Lower leg skin (tissue), 4 donors: ENCODE data around the gene CFC1B. TPM values are rescaled to one million over a fixed set of nuclear protein-coding genes. Genes with fewer than 3 reads are reported as not detected.
A peak's percentile ranks its signal among the peaks of the same experiment; 100 is the strongest.
"Not testable (repeated sequence)": the region's sequence is repeated elsewhere in the genome, so short reads cannot be mapped to it uniquely, and the experiment has no call there.

Experiments
- DNase-seq, 2 donors: peaks; one replicate each; pipeline ENCODE4 v3.0.0-alpha.2; 2019; ENCODE audit warnings: low spot score in 2 of 2
- H3K4me3 ChIP-seq: fragments of 200-600 bp; sonication (generic); 2 replicates; pipeline ENCODE4 v1.5.1; 2017; ENCODE audit warnings: mild to moderate bottlenecking, low read depth; ENCODE audit not compliant: poor library complexity, severe bottlenecking
- WGBS, 2 donors: methylation state at CpG; one replicate each; pipeline ENCODE4 v1.1.5; 2018; 5-methylcytosine and 5-hydroxymethylcytosine counted together
- intact Hi-C: fragments of 100-400 bp; cut with DNase I; formaldehyde crosslinking; loops from one replicate; pipeline ENCODE4 v1.15.0; 2023; ENCODE audit warnings: low total_unique reads
- total RNA-seq, 4 donors: library from RNA; depleted of rRNA; stranded (reverse); fragments of >200 nt; gene quantifications; one replicate each; pipeline ENCODE4 v1.1.0, GENCODE V29; 2016

CFC1B gene
- total RNA-seq, 4 donors from 2014 or later: not detected

DNA sequence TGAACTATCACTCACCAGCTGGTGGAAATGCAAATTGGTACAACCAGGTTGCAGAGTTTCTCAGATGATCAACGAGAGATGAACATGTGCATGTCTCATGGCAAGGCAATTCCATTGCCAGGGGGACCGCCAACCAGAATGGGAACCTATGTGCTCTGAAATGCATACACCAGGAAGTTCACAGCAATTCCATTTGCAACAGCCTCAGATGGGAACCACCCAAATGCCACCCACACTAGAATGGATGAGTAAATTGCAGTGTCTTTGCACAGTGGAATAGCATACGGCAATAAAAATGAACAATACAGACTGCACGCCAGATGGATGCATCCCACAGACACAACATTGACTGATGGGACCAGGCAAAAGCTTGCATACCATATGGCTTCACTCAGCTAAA is 21.8 kb downstream of the CFC1B start:
- no CpG with 5 or more reads among the region's 4 CpGs for WGBS, 2 donors
- H3K4me3 ChIP-seq, intact Hi-C loops, DNase-seq: not testable (repeated sequence)

DNA sequence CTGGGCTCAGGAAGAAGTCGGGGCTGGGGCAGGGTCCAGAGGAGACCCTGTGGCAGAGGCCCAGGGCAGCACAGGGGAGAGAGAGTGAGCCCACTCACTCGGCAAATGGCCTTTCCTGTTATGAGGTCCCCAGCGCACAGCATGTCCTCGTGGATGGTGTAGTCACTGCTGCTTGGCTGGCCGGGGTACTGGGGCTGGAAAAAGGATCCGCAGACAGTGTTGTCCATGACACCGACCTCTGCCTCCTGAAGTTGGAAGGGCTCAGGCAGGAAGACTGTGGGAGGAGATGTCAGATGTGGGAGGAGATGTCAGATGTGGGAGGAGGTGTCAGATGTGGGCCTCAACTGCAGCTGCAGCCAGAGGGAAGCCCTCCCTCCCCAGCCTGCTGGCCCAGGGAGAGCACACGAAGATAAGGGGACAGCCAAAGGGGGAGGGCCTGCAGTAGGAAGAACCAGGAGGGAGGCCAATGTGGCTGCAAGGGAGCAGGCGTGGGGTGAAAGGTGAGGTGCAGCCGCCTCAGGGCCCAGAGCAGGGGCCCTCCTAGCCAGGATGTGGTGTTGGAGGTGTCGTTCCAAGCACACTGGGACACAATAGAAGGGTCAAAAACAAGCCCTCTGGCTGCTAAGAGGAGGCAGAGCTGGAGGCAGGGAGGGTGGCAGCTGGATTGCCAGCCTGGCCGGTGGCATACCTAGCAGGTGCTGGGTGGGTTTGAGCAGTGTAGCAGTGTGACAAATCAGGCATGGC is 22.9 kb downstream of the CFC1B start:
- intact Hi-C loops, DNase-seq, H3K4me3 ChIP-seq: not testable (repeated sequence)
- WGBS, 2 donors: no CpG with 5 or more reads among the region's 12 CpGs

DNA sequence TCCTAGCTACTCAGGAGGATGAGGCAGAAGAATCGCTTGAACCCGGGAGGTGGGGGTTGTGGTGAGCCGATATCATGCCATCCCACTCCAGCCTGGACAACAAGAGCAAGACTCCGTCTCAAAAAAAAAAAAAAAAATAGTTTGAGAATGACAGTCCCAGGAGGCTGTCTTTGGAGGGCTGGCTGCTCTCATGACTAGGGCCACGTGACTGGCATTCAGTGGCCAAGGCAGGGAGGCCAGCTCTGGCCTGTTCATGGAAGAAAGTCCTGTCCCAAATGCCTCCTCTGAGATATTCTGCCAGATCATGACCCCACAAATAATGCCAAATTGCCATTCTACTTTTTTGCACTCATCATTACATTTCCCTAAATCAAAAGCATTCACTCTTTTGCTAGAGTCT is 24.0 kb downstream of the CFC1B start:
- intact Hi-C loops, H3K4me3 ChIP-seq: not testable (repeated sequence)
- no CpG with 5 or more reads among the region's 5 CpGs for WGBS, 2 donors

DNA sequence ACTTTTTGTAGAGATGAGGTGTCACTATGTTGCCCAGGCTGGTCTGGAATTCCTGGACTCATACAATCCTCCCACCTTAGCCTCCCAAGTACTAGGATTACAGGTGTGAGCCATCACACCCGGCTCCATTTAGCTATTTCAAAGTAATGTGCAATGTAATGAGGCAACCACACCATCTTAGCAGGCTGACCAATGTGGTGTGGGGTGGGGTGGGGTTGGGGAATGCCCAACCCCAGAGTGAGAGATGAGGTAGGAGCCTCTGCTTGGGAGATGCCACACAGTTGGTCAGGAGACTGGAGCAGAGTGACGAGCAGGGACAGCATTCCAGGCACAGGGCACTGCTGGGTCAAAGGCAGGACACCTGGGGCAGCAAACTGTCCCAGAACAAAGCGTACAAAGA is 27.4 kb downstream of the CFC1B start:
- intact Hi-C loops, H3K4me3 ChIP-seq, DNase-seq: not testable (repeated sequence)
- WGBS, 2 donors: no CpG with 5 or more reads among the region's 3 CpGs

More for the DNA sequence above, 24.0 kb downstream of the CFC1B start:
- not testable (repeated sequence) for DNase-seq

DNA sequence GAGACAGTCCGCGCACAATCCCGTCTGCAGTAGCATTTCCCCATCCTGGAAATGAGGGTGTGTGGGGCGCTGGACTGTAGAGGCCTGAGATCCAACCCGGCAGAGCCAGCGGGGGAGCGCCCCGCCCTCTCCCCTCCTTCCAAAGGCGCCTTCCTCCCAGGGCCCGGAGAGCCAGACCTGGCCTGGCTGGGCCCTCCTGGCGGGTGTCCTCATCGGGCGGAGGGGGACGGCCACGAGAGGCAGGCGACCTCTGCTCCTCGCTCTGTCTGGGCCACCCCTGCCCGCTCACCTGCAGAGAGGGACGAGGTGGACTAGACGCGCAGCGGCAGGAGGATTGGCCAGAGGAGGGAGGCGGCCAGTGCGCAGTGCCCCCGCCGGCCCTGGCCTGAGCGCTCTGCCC is 28.5 kb downstream of the CFC1B start:
- DNase-seq, H3K4me3 ChIP-seq, intact Hi-C loops: not testable (repeated sequence)
- no CpG with 5 or more reads among the region's 27 CpGs for WGBS, 2 donors

DNA sequence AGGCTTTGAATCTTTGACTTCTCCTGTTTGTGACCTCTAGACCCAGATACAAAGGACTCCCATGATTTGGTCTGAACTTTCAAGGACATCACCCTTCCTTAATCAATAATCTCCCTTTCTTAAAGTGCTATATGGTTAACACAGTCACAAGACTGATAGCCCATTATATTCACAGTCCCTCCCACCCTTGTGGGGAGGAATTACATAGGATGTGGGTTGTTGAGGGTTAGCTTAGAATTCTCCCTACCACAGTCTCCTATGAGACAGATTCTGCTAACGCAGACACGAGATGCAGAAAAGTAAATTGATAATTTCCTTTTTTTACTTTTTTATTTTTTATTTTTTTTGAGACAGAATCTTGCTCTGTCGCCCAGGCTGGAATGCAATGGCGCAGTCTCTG is 33.2 kb downstream of the CFC1B start:
- DNase-seq, H3K4me3 ChIP-seq, intact Hi-C loops: not testable (repeated sequence)
- WGBS, 2 donors: no CpG with 5 or more reads among the region's 4 CpGs

DNA sequence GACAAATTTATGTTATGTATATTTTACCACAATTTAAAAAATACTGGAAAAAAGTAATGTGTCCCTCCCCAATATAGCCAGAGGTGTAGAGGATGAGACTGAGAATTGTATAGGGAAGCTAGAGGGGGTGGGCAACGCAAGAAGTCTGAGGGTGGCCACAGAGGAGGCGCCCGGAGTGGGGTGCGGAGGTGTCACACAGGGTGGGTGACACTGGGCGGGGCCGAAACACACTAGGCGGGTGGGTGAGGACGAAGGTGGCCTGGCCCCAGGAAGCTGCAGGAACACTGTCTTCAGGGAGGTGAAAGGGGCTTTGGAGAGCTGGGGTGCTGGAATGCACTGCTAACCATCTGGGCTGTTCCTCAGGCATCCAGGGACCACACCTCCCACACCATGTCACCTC is 35.4 kb downstream of the CFC1B start:
- no CpG with 5 or more reads among the region's 8 CpGs for WGBS, 2 donors
- intact Hi-C loops: not testable (repeated sequence)

DNA sequence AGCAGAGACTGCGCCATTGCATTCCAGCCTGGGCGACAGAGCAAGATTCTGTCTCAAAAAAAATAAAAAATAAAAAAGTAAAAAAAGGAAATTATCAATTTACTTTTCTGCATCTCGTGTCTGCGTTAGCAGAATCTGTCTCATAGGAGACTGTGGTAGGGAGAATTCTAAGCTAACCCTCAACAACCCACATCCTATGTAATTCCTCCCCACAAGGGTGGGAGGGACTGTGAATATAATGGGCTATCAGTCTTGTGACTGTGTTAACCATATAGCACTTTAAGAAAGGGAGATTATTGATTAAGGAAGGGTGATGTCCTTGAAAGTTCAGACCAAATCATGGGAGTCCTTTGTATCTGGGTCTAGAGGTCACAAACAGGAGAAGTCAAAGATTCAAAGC is 45.1 kb downstream of the CFC1B start:
- intact Hi-C loops: not testable (repeated sequence)
- WGBS, 2 donors: no CpG with 5 or more reads among the region's 4 CpGs

More for the DNA sequence above, 35.4 kb downstream of the CFC1B start:
- not testable (repeated sequence) for DNase-seq, H3K4me3 ChIP-seq

DNA sequence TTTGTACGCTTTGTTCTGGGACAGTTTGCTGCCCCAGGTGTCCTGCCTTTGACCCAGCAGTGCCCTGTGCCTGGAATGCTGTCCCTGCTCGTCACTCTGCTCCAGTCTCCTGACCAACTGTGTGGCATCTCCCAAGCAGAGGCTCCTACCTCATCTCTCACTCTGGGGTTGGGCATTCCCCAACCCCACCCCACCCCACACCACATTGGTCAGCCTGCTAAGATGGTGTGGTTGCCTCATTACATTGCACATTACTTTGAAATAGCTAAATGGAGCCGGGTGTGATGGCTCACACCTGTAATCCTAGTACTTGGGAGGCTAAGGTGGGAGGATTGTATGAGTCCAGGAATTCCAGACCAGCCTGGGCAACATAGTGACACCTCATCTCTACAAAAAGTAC is 50.9 kb downstream of the CFC1B start:
- DNase-seq, H3K4me3 ChIP-seq, intact Hi-C loops: not testable (repeated sequence)
- no CpG with 5 or more reads among the region's 3 CpGs for WGBS, 2 donors

More for the DNA sequence above, 45.1 kb downstream of the CFC1B start:
- not testable (repeated sequence) for DNase-seq, H3K4me3 ChIP-seq

DNA sequence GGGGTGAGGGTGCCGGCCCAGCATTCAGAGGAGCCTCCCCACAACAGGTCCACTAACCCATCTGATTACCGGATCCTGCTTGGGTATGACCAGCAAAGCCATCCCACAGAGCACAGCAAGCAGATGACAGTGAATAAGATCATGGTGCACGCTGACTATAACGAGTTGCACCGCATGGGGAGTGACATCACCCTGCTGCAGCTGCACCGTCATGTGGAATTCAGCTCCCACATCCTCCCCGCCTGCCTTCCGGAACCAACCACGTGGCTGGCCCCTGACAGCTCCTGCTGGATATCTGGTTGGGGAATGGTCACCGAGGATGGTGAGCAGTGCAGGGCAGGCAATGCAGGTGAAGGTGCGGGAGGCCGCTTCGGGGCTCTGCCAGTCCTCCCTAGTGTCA is 53.2 kb downstream of the CFC1B start:
- H3K4me3 ChIP-seq, intact Hi-C loops: not testable (repeated sequence)
- peak in 1 of 2 donors; percentile 64 for DNase-seq
- WGBS, 2 donors: 72% methylated on average over 5 of the region's 13 CpGs; no CpG with 5 or more reads in 1 of the 2 donors

DNA sequence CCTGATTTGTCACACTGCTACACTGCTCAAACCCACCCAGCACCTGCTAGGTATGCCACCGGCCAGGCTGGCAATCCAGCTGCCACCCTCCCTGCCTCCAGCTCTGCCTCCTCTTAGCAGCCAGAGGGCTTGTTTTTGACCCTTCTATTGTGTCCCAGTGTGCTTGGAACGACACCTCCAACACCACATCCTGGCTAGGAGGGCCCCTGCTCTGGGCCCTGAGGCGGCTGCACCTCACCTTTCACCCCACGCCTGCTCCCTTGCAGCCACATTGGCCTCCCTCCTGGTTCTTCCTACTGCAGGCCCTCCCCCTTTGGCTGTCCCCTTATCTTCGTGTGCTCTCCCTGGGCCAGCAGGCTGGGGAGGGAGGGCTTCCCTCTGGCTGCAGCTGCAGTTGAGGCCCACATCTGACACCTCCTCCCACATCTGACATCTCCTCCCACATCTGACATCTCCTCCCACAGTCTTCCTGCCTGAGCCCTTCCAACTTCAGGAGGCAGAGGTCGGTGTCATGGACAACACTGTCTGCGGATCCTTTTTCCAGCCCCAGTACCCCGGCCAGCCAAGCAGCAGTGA is 55.3 kb downstream of the CFC1B start:
- intact Hi-C loops, H3K4me3 ChIP-seq, DNase-seq: not testable (repeated sequence)
- WGBS, 2 donors: no CpG with 5 or more reads among the region's 8 CpGs

DNA sequence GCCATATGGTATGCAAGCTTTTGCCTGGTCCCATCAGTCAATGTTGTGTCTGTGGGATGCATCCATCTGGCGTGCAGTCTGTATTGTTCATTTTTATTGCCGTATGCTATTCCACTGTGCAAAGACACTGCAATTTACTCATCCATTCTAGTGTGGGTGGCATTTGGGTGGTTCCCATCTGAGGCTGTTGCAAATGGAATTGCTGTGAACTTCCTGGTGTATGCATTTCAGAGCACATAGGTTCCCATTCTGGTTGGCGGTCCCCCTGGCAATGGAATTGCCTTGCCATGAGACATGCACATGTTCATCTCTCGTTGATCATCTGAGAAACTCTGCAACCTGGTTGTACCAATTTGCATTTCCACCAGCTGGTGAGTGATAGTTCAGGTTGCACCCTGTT is 56.5 kb downstream of the CFC1B start:
- intact Hi-C loops, DNase-seq, H3K4me3 ChIP-seq: not testable (repeated sequence)
- WGBS, 2 donors: no CpG with 5 or more reads among the region's 4 CpGs

Other genes starting within 250 kb of the CFC1B start
- gene IMP4, start 178.3 kb upstream of the CFC1B start, total RNA-seq: 10 to 100 TPM; 84.8 to 98.1 (median 97.0) TPM
- 10 to 100 TPM; 18.7 to 31.1 (median 25.4) TPM for gene PTPN18, start 165.2 kb upstream of the CFC1B start, total RNA-seq
- gene POTEI, start 11.9 kb upstream of the CFC1B start, total RNA-seq: not detected
- gene CFC1, start 78.4 kb downstream of the CFC1B start, total RNA-seq: not detected
- gene POTEJ, start 90.2 kb downstream of the CFC1B start, total RNA-seq: not detected
- gene GPR148, start 207.8 kb downstream of the CFC1B start, total RNA-seq: not detected
- not detected for gene AMER3, start 234.3 kb downstream of the CFC1B start, total RNA-seq